IMR-90 (cell line): ENCODE data around the gene CNTN5. TPM values are rescaled to one million over a fixed set of nuclear protein-coding genes. Genes with fewer than 3 reads are reported as not detected.

ENCODE experiments used
- ATAC-seq: fragments of 200-7000 bp; cut with Tn5 transposase; 2 replicates; pipeline ENCODE4 v1.9.1; 2020; ENCODE audit warnings: low read depth, mild to moderate bottlenecking, moderate library complexity
- BruUV-seq: library from RNA; stranded (reverse); fragments of 400-500 nt; replicated peaks from 2 replicates; lab custom pipeline; 2021; lab: Mats Ljungman, UMichigan
- CTCF ChIA-PET: fragments of 300-600 bp; formaldehyde crosslinking; extraction: SDS; loops from one replicate; lab custom pipeline; 2021; ENCODE audit warnings: antibody characterized with exemption; lab: Yijun Ruan, JAX
- POLR2A ChIA-PET: fragments of 300-600 bp; sonication (Branson Sonifier 250); formaldehyde crosslinking; loops from one replicate; lab custom pipeline; 2022; ENCODE audit warnings: antibody characterized with exemption; ENCODE audit not compliant: unreplicated experiment; lab: Charles Lee
- DNase-seq: peaks from one replicate; pipeline ENCODE4 v3.0.0; 2013
- H2AFZ ChIP-seq: replicated peaks from 2 replicates; pipeline ENCODE3; 2013; ENCODE audit warnings: low read length, mild to moderate bottlenecking; ENCODE audit not compliant: poor library complexity
- H2AK5ac ChIP-seq: 2 replicates; pipeline ENCODE4 v1.6.1; 2013; ENCODE audit warnings: low read depth, low read length, inconsistent platforms
- H2AK9ac ChIP-seq: replicated peaks from 2 replicates; pipeline ENCODE3; 2013; ENCODE audit warnings: mild to moderate bottlenecking, low read depth, low read length, moderate library complexity; ENCODE audit not compliant: poor library complexity
- H2BK120ac ChIP-seq: 2 replicates; pipeline ENCODE4 v1.6.1; 2013; ENCODE audit warnings: low read depth, low read length, inconsistent platforms
- H2BK15ac ChIP-seq: 3 replicates; pipeline ENCODE4 v1.6.1; 2013; ENCODE audit warnings: low read depth, low read length, inconsistent platforms
- H2BK20ac ChIP-seq: 2 replicates; pipeline ENCODE4 v1.6.1; 2013; ENCODE audit warnings: low read depth, mild to moderate bottlenecking, inconsistent platforms, low read length, moderate library complexity
- H2BK5ac ChIP-seq: 2 replicates; pipeline ENCODE4 v1.6.1; 2013; ENCODE audit warnings: mild to moderate bottlenecking, low read depth, low read length, inconsistent platforms; ENCODE audit not compliant: poor library complexity, severe bottlenecking
- H3K14ac ChIP-seq: replicated peaks from 2 replicates; pipeline ENCODE4 v1.6.1; 2013; ENCODE audit warnings: low read depth, low read length, inconsistent platforms
- H3K18ac ChIP-seq: 2 replicates; pipeline ENCODE4 v1.6.1; 2013; ENCODE audit warnings: low read depth, low read length, control low read depth
- H3K23ac ChIP-seq: 2 replicates; pipeline ENCODE4 v1.6.1; 2013; ENCODE audit warnings: low read depth, low read length, inconsistent platforms
- H3K27ac ChIP-seq: 2 replicates; pipeline ENCODE4 v1.5.1; 2013; ENCODE audit warnings: mild to moderate bottlenecking, control low read depth, low read length; ENCODE audit not compliant: insufficient read depth
- H3K27me3 ChIP-seq: 2 replicates; pipeline ENCODE4 v1.6.1; 2013; ENCODE audit warnings: low read length; ENCODE audit not compliant: control insufficient read depth, insufficient read depth
- H3K36me3 ChIP-seq: 2 replicates; pipeline ENCODE4 v1.6.1; 2013; ENCODE audit warnings: low read length, mixed read lengths; ENCODE audit not compliant: control insufficient read depth, insufficient read depth
- H3K4ac ChIP-seq: 2 replicates; pipeline ENCODE4 v1.6.1; 2013; ENCODE audit warnings: low read depth, low read length, inconsistent platforms
- H3K4me1 ChIP-seq: 2 replicates; pipeline ENCODE4 v1.6.1; 2013; ENCODE audit warnings: low read length, mixed read lengths; ENCODE audit not compliant: control insufficient read depth, insufficient read depth
- H3K4me2 ChIP-seq: 2 replicates; pipeline ENCODE4 v1.6.1; 2013; ENCODE audit warnings: low read depth, mild to moderate bottlenecking, control low read depth, low read length, moderate library complexity
- H3K4me3 ChIP-seq: 2 replicates; pipeline ENCODE4 v1.5.1; 2013; ENCODE audit warnings: low read depth, mild to moderate bottlenecking, control low read depth, low read length, moderate library complexity; ENCODE audit not compliant: insufficient read depth
- H3K56ac ChIP-seq: 2 replicates; pipeline ENCODE4 v1.6.1; 2013; ENCODE audit warnings: low read length, inconsistent platforms; ENCODE audit not compliant: insufficient read depth; ENCODE audit errors: extremely low read depth
- H3K79me1 ChIP-seq, 2 experiments: 2 replicates each; pipeline ENCODE4 v1.6.1; 2013; ENCODE audit warnings: low read length in 2 of 2, inconsistent platforms in 1 of 2, low read depth in 1 of 2
- H3K9ac ChIP-seq: 2 replicates; pipeline ENCODE4 v1.6.1; 2013; ENCODE audit warnings: low read depth, low read length, control low read depth
- H3K9me1 ChIP-seq: 2 replicates; pipeline ENCODE4 v1.6.1; 2013; ENCODE audit warnings: low read length, inconsistent platforms; ENCODE audit not compliant: insufficient read depth
- H3K9me3 ChIP-seq: 2 replicates; pipeline ENCODE4 v1.6.1; 2013; ENCODE audit warnings: low read length; ENCODE audit not compliant: control insufficient read depth, insufficient read depth
- H4K20me1 ChIP-seq: 2 replicates; pipeline ENCODE4 v1.6.1; 2013; ENCODE audit warnings: low read length, inconsistent platforms; ENCODE audit not compliant: insufficient read depth
- H4K5ac ChIP-seq: 2 replicates; pipeline ENCODE4 v1.6.1; 2013; ENCODE audit warnings: mild to moderate bottlenecking, low read depth, low read length, control low read depth
- H4K8ac ChIP-seq, 2 experiments: 2 replicates each; pipeline ENCODE4 v1.6.1; 2013; ENCODE audit warnings: low read depth in 2 of 2, low read length in 2 of 2, control low read depth in 1 of 2, inconsistent platforms in 1 of 2
- H4K91ac ChIP-seq: 2 replicates; pipeline ENCODE4 v1.6.1; 2013; ENCODE audit warnings: low read depth, low read length, inconsistent platforms; ENCODE audit not compliant: insufficient read depth
- BHLHE40 ChIP-seq: fragments of 150-350 bp; IDR thresholded peaks from 2 replicates; pipeline ENCODE4 v1.6.1; 2016; ENCODE audit warnings: mild to moderate bottlenecking, low read depth, low read length
- CEBPB ChIP-seq: IDR thresholded peaks from 2 replicates; pipeline ENCODE4 v1.6.1; 2012; ENCODE audit warnings: low read depth, low read length, improper control_type of control experiment
- FOS ChIP-seq: fragments of 150-350 bp; IDR thresholded peaks from 2 replicates; pipeline ENCODE4 v1.6.1; 2016; ENCODE audit warnings: low read depth, low read length
- MAFK ChIP-seq: IDR thresholded peaks from 2 replicates; pipeline ENCODE4 v1.6.1; 2012; ENCODE audit warnings: low read depth, low read length, improper control_type of control experiment
- MAZ ChIP-seq: IDR thresholded peaks from 2 replicates; pipeline ENCODE4 v1.6.1; 2012; ENCODE audit warnings: low read depth, mild to moderate bottlenecking, low read length, improper control_type of control experiment, moderate library complexity, borderline replicate concordance
- POLR2A ChIP-seq: IDR thresholded peaks from 2 replicates; pipeline ENCODE4 v1.6.1; 2012; ENCODE audit warnings: mild to moderate bottlenecking, low read depth, low read length
- RAD21 ChIP-seq: IDR thresholded peaks from 2 replicates; pipeline ENCODE4 v1.6.1; 2012; ENCODE audit warnings: low read length, improper control_type of control experiment
- RCOR1 ChIP-seq: IDR thresholded peaks from 2 replicates; pipeline ENCODE4 v1.6.1; 2012; ENCODE audit warnings: mild to moderate bottlenecking, low read length, improper control_type of control experiment; ENCODE audit not compliant: insufficient replicate concordance
- RFX5 ChIP-seq: IDR thresholded peaks from 2 replicates; pipeline ENCODE4 v1.8.0; 2012; ENCODE audit warnings: low read depth, mild to moderate bottlenecking, low read length, moderate library complexity
- SMC3 ChIP-seq: fragments of 150-350 bp; IDR thresholded peaks from 2 replicates; pipeline ENCODE4 v1.6.1; 2016; ENCODE audit warnings: low read depth, mild to moderate bottlenecking, antibody characterized with exemption, low read length, moderate library complexity
- WGBS, 2 experiments: methylation state at CpG; one replicate each; pipeline versions ENCODE4 v1.1.5 to v1.1.7; 2013; ENCODE audit warnings: missing lambda C conversion rate in 2 of 2; ENCODE audit not compliant: insufficient read length in 1 of 2; ENCODE audit errors: extremely low coverage in 2 of 2; 5-methylcytosine and 5-hydroxymethylcytosine counted together
- dilution Hi-C: fragments of 300-500 bp; cut with HindIII; formaldehyde crosslinking; loops from one replicate; pipeline ENCODE4 v1.14.3; 2018; ENCODE audit warnings: low sequenced_read_pairs; ENCODE audit not compliant: unreplicated experiment
- in situ Hi-C: fragments of 300-500 bp; cut with MboI; formaldehyde crosslinking; loops from 3 replicates; pipeline ENCODE4 v1.14.3; 2019; ENCODE audit warnings: low sequenced_read_pairs, inconsistent platforms, mixed read lengths
- intact Hi-C: fragments of 100-400 bp; cut with micrococcal nuclease; formaldehyde crosslinking; loops from 2 replicates; pipeline ENCODE4 v1.10.0; 2022
- polyA plus RNA-seq, 3 experiments: library from polyadenylated mRNA; depleted of rRNA; stranded (reverse); fragments of >200 nt; gene quantifications; 2 replicates each; pipeline ENCODE4 v1.2.3, GENCODE V29; 2012; ENCODE audit warnings: low replicate concordance in 1 of 3
- total RNA-seq: library from RNA; depleted of rRNA; stranded (reverse); fragments of >200 nt; gene quantifications from 2 replicates; pipeline ENCODE4 v1.2.3, GENCODE V29; 2012
- TF ChIP-seq, protein P1 (sequence below): conservative IDR thresholded peaks from 2 replicates; pipeline ENCODE4 v1.5.1; 2012; ENCODE audit warnings: mild to moderate bottlenecking, low read depth, low read length, improper control_type of control experiment
- TF ChIP-seq, protein P2 (sequence below): fragments of 150-350 bp; IDR thresholded peaks from 2 replicates; pipeline ENCODE4 v1.6.1; 2016; ENCODE audit warnings: low read depth, mild to moderate bottlenecking, low read length, moderate library complexity, borderline replicate concordance
- TF ChIP-seq, protein P3 (sequence below): fragments of 150-350 bp; IDR thresholded peaks from 2 replicates; pipeline ENCODE4 v1.6.1; 2017; ENCODE audit warnings: mild to moderate bottlenecking, antibody characterized with exemption, low read length, low read depth

CNTN5 gene
- total and polyA plus RNA-seq, 2 of the 4 experiments (the other 2 are of a cell fraction), result not detected

DNA sequence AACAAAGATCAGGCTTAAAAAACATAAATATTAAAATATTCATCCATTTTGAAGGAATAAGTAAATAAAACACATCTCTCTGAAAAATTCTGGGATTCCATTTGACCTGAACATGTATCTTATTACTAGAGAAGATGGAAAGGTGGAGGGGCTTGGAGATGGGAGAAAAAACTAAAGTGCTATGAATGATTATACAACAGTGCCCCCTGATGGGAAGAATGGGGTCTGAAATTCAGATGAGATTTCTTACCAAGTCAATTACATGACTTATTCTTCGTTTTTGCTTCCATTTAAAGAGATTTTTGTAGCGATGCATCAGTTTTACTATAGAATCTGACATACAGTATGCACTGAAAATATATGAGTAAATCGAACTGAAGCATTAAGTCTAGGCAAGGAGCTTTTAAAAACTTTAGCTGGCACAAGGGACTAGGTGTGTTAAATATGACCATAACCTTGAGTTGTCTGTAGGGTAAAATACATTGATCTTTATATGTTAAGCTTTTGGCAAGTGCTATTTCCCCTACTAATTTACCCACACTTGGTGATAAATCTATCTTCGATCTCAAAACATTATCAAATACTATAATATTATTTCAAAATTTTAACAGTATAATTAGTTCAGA, 718.8 kb downstream of the CNTN5 start:
- no peak overlapping the region for H3K14ac ChIP-seq
- H3K27ac ChIP-seq, result no peak overlapping the region
- H3K56ac ChIP-seq, result no peak overlapping the region
- no peak overlapping the region for H2AFZ ChIP-seq
- no peak overlapping the region for H4K91ac ChIP-seq
- no peak overlapping the region for H3K9ac ChIP-seq
- in situ Hi-C loops, result no loop called here
- H3K23ac ChIP-seq, result no peak overlapping the region
- H3K79me1 ChIP-seq, result no peaks in the 10 kb centered on the region
- H4K20me1 ChIP-seq, result no peaks in the 10 kb centered on the region
- no peak overlapping the region for H2BK5ac ChIP-seq
- no peak overlapping the region for H3K4me2 ChIP-seq
- no peak overlapping the region for H4K5ac ChIP-seq
- POLR2A ChIA-PET, result no interaction called here
- no peak overlapping the region for H3K4ac ChIP-seq
- H3K18ac ChIP-seq, result no peak overlapping the region
- no peak overlapping the region for H2BK15ac ChIP-seq
- TF ChIP-seq MAFK, result no peak
- TF ChIP-seq RAD21, result peak; percentile 83
- TF ChIP-seq, protein P1, sequence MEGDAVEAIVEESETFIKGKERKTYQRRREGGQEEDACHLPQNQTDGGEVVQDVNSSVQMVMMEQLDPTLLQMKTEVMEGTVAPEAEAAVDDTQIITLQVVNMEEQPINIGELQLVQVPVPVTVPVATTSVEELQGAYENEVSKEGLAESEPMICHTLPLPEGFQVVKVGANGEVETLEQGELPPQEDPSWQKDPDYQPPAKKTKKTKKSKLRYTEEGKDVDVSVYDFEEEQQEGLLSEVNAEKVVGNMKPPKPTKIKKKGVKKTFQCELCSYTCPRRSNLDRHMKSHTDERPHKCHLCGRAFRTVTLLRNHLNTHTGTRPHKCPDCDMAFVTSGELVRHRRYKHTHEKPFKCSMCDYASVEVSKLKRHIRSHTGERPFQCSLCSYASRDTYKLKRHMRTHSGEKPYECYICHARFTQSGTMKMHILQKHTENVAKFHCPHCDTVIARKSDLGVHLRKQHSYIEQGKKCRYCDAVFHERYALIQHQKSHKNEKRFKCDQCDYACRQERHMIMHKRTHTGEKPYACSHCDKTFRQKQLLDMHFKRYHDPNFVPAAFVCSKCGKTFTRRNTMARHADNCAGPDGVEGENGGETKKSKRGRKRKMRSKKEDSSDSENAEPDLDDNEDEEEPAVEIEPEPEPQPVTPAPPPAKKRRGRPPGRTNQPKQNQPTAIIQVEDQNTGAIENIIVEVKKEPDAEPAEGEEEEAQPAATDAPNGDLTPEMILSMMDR, result peak; percentile 76
- peak; percentile 64 for TF ChIP-seq SMC3
- no peak for TF ChIP-seq FOS
- TF ChIP-seq, protein P2, sequence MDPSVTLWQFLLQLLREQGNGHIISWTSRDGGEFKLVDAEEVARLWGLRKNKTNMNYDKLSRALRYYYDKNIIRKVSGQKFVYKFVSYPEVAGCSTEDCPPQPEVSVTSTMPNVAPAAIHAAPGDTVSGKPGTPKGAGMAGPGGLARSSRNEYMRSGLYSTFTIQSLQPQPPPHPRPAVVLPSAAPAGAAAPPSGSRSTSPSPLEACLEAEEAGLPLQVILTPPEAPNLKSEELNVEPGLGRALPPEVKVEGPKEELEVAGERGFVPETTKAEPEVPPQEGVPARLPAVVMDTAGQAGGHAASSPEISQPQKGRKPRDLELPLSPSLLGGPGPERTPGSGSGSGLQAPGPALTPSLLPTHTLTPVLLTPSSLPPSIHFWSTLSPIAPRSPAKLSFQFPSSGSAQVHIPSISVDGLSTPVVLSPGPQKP, result no peak
- no peak for TF ChIP-seq RCOR1
- TF ChIP-seq CEBPB, result no peak
- no peak for TF ChIP-seq RFX5
- TF ChIP-seq MAZ, result no peak
- TF ChIP-seq, protein P3, sequence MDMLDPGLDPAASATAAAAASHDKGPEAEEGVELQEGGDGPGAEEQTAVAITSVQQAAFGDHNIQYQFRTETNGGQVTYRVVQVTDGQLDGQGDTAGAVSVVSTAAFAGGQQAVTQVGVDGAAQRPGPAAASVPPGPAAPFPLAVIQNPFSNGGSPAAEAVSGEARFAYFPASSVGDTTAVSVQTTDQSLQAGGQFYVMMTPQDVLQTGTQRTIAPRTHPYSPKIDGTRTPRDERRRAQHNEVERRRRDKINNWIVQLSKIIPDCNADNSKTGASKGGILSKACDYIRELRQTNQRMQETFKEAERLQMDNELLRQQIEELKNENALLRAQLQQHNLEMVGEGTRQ, result no peak
- no peak for TF ChIP-seq POLR2A
- no peak for TF ChIP-seq BHLHE40
- peak; percentile 40 for DNase-seq
- no peaks in the 10 kb centered on the region for H3K27me3 ChIP-seq
- H3K9me3 ChIP-seq, result no peaks in the 10 kb centered on the region
- no peak overlapping the region for H2BK20ac ChIP-seq
- no peaks in the 10 kb centered on the region for H3K4me1 ChIP-seq
- no peaks in the 10 kb centered on the region for H3K36me3 ChIP-seq
- peak; percentile 64; the same call in 1 of the 2 replicates for ATAC-seq
- intact Hi-C loops, result loop anchor here (2.0 to 5.0 kb wide), 2 partner anchors 723 to 838 kb away; no protein-coding TSS in a partner anchor
- no peak overlapping the region for H2AK5ac ChIP-seq
- no peaks in the 10 kb centered on the region for H3K9me1 ChIP-seq
- H3K4me3 ChIP-seq, result no peak overlapping the region
- dilution Hi-C loops, result no loop called here
- BruUV-seq, result no TSS peak
- H4K8ac ChIP-seq, result no peak overlapping the region
- CTCF ChIA-PET, result interaction anchor here (0.5 to 1.3 kb wide), 5 partner anchors 11 to 1425 kb away, joined by 3 to 8 read pairs (median 3); no protein-coding TSS in a partner anchor
- WGBS, 2 experiments, result 100% methylated on average over 1 of the region's 4 CpGs; no CpG with 5 or more reads in 1 of the 2 experiments
- H2BK120ac ChIP-seq, result no peak overlapping the region
- no peak overlapping the region for H2AK9ac ChIP-seq
